Measurements from ENCODE around the gene ARPC4.

- TF ChIP-seq POLR2A (IDR thresholded peaks at IDR 0.05; ENCODE audit: low read length): no peak
- no peak for TF ChIP-seq GATA1 (IDR thresholded peaks at IDR 0.05; ENCODE audit: low read depth, low read length)
Observed at GRCh38 chr3:9826815-9827573, 34.1 kb downstream of the ARPC4 start.

Measured in erythroblast (primary cell).